Measurements from ENCODE around the gene CA6. TPM values are rescaled to one million over a fixed set of nuclear protein-coding genes. Genes with fewer than 3 reads are reported as not detected.
"Not testable (repeated sequence)": the region's sequence is repeated elsewhere in the genome, so short reads cannot be mapped to it uniquely, and the experiment has no call there.

Gene CA6
- total RNA-seq, 1 donor from 2014 or later, result not detected

GRCh38 chr1:8930116-8930515 lies 15.6 kb upstream of the CA6 start:
- no peak for TF ChIP-seq CTCF (conservative IDR thresholded peaks at IDR 0.05; ENCODE audit: low read depth, low read length)
- no peak for DNase-seq (ENCODE audit: low read depth)
- H3K4me3 ChIP-seq (ENCODE audit: low read depth, low read length), result no peak overlapping the region

GRCh38 chr1:8937051-8937450 lies 8.6 kb upstream of the CA6 start:
- DNase-seq (ENCODE audit: low read depth), result not testable (repeated sequence)

GRCh38 chr1:8937701-8938100 lies 8.0 kb upstream of the CA6 start:
- no peak for TF ChIP-seq CTCF (conservative IDR thresholded peaks at IDR 0.05; ENCODE audit: low read depth, low read length)
- no peak for DNase-seq (ENCODE audit: low read depth)

More at GRCh38 chr1:8937051-8937450, 8.6 kb upstream of the CA6 start:
- H3K4me3 ChIP-seq (ENCODE audit: low read depth, low read length), result not testable (repeated sequence)

DNA sequence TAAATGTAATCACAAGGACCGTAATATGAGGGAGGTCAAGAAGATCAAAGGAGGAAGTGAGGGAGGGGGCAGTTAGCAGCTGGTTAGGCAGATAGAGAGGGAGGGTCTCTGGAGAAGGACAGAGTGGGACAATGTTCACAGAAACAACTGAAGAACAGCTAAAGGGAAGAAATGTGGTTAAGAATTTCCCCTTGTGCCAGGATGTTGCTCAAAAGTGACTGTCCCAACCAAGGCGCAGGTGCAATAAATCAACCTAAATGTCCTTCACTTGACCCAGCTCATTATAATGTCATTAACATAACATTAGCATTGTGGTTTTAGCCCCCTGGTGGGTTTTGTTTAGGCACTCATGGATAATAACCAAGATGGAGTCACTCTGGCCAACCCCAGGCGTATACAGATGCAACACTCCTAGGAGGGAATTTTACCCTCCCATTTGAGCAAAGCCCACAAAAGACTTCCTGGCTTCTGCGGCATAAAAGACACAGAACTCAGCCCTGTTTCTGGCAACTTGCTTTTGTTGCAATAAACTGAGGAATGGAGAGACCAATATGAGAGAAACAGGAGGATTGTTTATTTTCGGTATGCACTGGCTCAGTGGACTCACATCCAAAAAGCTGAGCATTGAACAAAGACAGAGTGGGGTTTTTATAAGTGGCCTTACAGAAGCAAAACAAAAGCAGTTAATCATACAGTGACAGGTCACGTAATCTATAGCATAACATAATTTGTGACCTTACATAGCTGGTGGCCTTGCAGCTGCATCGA lies 7.3 kb upstream of the CA6 start:
- H3K4me3 ChIP-seq (ENCODE audit: low read depth, low read length), result no peak overlapping the region
- no peak for TF ChIP-seq CTCF (conservative IDR thresholded peaks at IDR 0.05; ENCODE audit: low read depth, low read length)
- DNase-seq (ENCODE audit: low read depth), result no peak

More at GRCh38 chr1:8937701-8938100, 8.0 kb upstream of the CA6 start:
- no peak overlapping the region for H3K4me3 ChIP-seq (ENCODE audit: low read depth, low read length)

GRCh38 chr1:8939000-8939265 lies 6.7 kb upstream of the CA6 start:
- no peak for TF ChIP-seq CTCF (conservative IDR thresholded peaks at IDR 0.05; ENCODE audit: low read depth, low read length)
- no peak overlapping the region for H3K4me3 ChIP-seq (ENCODE audit: low read depth, low read length)
- no peak for DNase-seq (ENCODE audit: low read depth)

DNA sequence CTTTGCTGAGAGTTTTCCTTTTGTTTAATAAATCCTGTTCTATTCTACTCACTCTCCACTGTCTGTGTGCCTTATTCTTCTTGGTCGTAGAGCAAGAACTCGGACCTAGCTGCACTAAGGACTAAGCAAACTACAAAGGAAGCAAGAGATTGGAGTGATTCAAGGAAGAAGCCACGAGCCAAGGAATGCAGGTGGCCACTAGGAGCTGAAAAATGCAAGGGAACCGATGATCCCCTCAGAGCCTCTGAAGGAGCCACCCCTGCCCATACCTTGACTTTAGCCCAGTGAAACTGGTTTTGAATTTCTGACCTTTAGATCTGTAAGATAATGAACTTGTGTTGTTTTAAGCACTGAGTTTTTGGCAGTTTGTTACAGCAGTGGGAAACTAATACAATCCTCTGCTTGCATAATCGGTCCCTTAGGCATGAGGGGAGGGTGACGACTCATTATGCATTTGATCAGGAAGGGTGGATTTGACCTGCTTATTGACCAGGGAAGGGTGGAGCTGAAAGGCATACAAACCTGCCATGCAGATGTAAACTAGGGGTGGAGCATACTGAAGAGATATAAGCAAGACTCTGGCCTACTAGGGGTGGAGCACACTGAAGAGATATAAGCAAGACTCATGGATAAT lies 6.2 kb upstream of the CA6 start:
- DNase-seq (ENCODE audit: low read depth), result no peak
- TF ChIP-seq CTCF (conservative IDR thresholded peaks at IDR 0.05; ENCODE audit: low read depth, low read length), result no peak
- H3K4me3 ChIP-seq (ENCODE audit: low read depth, low read length), result no peak overlapping the region

GRCh38 chr1:8941906-8942305 lies 3.8 kb upstream of the CA6 start:
- no peak for TF ChIP-seq CTCF (conservative IDR thresholded peaks at IDR 0.05; ENCODE audit: low read depth, low read length)
- no peak for DNase-seq (ENCODE audit: low read depth)
- no peak overlapping the region for H3K4me3 ChIP-seq (ENCODE audit: low read depth, low read length)
